Peyer's patch (tissue), 4 donors: ENCODE measurements around the gene ACOT7.

Source experiments
- POLR2A ChIP-seq, 2 donors: fragments of 450-650 bp; IDR thresholded peaks; one replicate each; pipeline ENCODE4 v1.5.1; 2017; ENCODE audit warnings: antibody characterized with exemption in 2 of 2, mild to moderate bottlenecking in 2 of 2, moderate library complexity in 2 of 2
- TF ChIP-seq, protein P1 (sequence below), 6 experiments: fragments of 450-650 bp in 4 of 6; fragments of 200-600 bp in 2 of 6; sonication (generic) in 1 of 6; IDR thresholded peaks; one replicate each; pipeline ENCODE4 v1.5.1; 2017 to 2019; ENCODE audit warnings: antibody characterized with exemption in 6 of 6, mild to moderate bottlenecking in 3 of 6, moderate library complexity in 1 of 6

DNA sequence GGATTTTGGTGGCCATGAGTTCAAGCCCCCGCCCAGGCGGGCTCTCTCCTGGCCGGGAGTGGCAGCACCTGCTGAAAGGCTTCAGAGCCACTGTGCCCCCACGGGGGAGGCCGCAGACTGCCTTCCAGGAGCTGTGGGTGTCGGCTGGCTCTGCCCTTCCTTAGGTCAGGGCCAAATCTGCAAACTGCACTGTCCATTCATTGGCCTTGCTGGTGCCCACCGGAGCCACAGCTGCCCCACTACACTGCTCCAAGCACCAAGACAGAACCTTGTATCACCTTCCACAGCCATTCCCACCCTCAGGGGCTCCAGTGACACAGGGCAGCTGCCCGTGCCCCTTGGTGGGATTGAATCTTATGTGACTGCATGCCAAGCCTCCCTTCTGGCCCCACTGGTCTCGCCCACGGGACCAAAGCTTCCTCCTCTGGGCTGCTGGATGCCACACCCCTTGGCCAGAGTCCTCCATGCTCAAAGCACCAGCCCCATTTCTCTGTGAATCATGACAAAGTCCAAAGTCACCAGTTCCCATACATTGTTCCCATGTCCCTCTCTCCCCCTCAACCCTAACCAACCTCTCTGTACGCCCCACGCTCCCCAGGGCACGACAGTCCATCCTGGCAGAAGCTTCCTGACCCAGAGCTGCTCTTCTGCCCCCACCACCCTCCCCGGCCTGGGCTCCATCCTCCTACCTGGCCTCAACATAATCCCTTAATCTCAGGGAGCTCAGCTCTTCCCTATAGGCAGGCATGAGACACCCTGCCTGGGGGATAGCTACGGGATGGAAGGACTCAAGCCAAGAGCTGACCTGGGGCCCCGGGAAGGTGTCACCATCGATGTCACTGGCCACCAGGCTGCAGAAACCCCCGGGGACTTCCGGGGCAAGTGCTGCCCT lies 111.8 kb downstream of the ACOT7 start:
- TF ChIP-seq, protein P1, sequence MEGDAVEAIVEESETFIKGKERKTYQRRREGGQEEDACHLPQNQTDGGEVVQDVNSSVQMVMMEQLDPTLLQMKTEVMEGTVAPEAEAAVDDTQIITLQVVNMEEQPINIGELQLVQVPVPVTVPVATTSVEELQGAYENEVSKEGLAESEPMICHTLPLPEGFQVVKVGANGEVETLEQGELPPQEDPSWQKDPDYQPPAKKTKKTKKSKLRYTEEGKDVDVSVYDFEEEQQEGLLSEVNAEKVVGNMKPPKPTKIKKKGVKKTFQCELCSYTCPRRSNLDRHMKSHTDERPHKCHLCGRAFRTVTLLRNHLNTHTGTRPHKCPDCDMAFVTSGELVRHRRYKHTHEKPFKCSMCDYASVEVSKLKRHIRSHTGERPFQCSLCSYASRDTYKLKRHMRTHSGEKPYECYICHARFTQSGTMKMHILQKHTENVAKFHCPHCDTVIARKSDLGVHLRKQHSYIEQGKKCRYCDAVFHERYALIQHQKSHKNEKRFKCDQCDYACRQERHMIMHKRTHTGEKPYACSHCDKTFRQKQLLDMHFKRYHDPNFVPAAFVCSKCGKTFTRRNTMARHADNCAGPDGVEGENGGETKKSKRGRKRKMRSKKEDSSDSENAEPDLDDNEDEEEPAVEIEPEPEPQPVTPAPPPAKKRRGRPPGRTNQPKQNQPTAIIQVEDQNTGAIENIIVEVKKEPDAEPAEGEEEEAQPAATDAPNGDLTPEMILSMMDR (IDR thresholded peaks at IDR 0.05): no peak
- peak; percentile 67 to 82 for TF ChIP-seq POLR2A (IDR thresholded peaks at IDR 0.05)
